DOHH2 (cell line): ENCODE data around the gene BCORL1.

Experiments
- EZH2phosphoT487 ChIP-seq: fragments of 200-600 bp; sonication (generic); IDR thresholded peaks from 2 replicates; pipeline ENCODE4 v1.6.1; 2017; ENCODE audit warnings: borderline replicate concordance, mild to moderate bottlenecking, antibody characterized with exemption, low read length, moderate library complexity, mixed read lengths
- TF ChIP-seq, protein P1 (sequence below): fragments of 200-600 bp; sonication (generic); IDR thresholded peaks from one replicate; pipeline ENCODE4 v1.5.1; 2014; ENCODE audit warnings: antibody characterized with exemption, mild to moderate bottlenecking, low read depth, low read length; ENCODE audit not compliant: poor library complexity, severe bottlenecking

DNA sequence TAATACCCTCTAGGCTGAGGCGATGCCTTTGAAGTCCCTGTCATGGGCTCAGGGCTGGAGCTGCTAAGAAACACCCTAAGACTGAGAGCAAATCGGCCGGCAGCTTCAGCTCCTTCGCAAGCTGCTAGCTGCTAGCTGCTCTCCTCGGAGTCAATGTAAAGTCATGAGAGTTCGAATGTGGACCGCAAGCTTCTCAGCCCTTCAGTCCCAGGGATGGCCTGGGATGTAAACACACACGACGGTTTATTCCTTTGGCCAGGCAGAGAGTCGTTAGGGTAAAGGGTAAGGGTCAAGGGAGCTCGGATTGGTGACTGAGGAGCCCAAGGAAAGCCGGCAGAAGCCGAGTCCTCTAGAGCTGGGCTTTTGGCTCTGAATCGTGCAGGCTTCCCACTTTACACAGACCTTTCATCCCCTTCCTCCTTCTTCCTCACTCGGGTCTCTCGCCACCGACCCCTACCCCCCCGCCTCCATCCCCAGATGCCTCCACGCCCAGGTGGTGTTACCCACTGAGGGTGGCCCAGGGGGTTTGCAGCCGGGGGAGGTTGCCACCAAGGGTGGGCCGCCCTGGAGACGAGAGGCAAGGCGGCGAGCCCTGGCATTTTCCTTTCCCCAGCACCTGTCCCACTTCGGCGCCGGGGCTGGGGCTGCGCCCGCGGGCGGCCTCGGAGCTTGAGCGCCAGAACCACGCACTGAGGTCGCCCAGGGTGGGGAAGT is 3.1 kb upstream of the BCORL1 start:
- TF ChIP-seq, protein P1, sequence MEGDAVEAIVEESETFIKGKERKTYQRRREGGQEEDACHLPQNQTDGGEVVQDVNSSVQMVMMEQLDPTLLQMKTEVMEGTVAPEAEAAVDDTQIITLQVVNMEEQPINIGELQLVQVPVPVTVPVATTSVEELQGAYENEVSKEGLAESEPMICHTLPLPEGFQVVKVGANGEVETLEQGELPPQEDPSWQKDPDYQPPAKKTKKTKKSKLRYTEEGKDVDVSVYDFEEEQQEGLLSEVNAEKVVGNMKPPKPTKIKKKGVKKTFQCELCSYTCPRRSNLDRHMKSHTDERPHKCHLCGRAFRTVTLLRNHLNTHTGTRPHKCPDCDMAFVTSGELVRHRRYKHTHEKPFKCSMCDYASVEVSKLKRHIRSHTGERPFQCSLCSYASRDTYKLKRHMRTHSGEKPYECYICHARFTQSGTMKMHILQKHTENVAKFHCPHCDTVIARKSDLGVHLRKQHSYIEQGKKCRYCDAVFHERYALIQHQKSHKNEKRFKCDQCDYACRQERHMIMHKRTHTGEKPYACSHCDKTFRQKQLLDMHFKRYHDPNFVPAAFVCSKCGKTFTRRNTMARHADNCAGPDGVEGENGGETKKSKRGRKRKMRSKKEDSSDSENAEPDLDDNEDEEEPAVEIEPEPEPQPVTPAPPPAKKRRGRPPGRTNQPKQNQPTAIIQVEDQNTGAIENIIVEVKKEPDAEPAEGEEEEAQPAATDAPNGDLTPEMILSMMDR, result no peak
- TF ChIP-seq EZH2phosphoT487, result no peak
